GM21423 (cell line): ENCODE results near the gene CYP27C1.
"Not testable (repeated sequence)": the region's sequence is repeated elsewhere in the genome, so short reads cannot be mapped to it uniquely, and the experiment has no call there.

Experiments used
- ATAC-seq: cut with Tn5 transposase; IDR thresholded peaks from one replicate; pipeline ENCODE4 v1.9.1; 2021; ENCODE audit warnings: mild to moderate bottlenecking, moderate library complexity; ENCODE audit not compliant: unreplicated experiment

Gene CYP27C1, protein sequence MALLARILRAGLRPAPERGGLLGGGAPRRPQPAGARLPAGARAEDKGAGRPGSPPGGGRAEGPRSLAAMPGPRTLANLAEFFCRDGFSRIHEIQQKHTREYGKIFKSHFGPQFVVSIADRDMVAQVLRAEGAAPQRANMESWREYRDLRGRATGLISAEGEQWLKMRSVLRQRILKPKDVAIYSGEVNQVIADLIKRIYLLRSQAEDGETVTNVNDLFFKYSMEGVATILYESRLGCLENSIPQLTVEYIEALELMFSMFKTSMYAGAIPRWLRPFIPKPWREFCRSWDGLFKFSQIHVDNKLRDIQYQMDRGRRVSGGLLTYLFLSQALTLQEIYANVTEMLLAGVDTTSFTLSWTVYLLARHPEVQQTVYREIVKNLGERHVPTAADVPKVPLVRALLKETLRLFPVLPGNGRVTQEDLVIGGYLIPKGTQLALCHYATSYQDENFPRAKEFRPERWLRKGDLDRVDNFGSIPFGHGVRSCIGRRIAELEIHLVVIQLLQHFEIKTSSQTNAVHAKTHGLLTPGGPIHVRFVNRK

DNA sequence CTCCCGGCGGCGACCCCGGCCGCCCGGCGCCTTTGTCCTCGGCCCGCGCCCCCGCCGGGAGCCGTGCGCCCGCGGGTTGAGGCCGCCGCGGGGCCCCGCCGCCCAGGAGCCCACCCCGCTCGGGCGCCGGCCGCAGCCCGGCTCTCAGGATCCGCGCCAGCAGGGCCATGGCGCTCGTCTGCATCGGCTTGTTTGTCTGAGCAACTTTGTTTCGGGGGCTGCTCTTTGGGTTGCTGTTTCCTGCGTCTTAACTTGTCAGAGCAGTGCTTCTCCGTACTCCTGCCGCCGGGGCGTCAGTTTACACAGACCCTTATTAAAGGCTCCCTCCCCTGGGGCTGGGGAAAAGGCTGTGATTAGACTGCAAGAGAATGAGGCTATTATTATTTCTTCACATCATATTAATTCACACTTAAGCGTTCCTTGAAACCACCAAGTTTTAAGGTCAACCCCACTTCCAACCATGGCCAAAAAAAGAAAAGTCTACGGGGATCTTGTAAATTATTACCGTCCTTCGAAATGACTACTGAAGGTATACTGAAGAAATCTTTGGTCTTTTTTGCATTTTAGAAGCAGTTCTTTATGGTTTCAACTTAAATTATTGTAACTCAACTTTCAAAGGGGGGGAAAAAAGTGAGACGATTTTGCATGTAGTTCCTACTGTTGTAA, at the start of gene CYP27C1:
CYP27C1 (minus strand) TSS at position 198 of the 666 bp plus-strand sequence; CDS start at position 169, 29 bp downstream.
- no peak for ATAC-seq

DNA sequence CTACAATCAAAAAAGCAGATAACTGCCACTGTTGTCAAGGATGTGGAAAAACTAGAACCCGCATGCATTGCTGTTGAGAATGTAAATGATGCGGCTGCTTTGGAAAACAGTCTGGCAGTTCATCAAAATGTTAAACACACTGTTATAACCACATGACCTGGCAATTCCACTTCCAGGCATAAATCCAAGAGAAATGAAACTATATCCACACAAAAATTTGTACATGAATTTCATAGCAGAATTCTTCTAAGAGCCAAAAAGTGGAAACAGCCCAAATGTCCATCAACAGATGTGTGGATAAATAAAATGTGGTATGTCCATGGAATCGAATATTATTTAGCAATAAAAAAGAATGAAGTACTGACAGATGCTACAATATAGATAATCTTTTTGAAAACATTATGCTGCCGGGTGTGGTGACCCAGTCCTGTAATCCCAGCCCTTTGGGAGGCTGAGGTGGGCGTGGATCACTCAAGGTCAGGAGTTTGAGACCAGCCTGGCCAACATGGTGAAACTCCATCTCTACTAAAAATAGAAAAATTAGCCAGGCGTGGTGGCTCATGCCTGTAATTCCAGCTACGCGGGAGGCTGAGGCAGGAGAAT, 41.8 kb upstream of the CYP27C1 start:
- no peak for ATAC-seq

GRCh38 chr2:127259355-127259754, 39.3 kb upstream of the CYP27C1 start:
- no peak for ATAC-seq

DNA sequence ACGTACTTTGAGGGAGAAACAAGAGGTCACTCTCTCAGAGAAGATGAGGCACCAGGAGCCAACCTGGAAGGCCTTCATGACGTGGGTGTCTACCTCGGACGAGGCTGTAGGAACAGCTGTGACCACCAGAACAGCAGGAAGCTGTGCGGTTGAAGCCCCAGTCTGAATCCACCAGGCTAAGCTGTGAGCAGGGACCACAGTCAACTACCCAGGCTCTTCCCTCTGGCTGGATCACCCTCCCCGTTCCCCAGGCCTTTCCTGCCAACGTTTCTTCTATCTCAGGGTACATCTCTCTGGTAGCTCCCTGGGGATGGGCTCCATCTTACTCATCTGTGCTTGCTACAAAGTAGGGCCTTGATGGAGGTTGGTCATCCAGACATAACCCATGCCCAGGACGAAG, 36.8 kb upstream of the CYP27C1 start:
- ATAC-seq, result no peak

DNA sequence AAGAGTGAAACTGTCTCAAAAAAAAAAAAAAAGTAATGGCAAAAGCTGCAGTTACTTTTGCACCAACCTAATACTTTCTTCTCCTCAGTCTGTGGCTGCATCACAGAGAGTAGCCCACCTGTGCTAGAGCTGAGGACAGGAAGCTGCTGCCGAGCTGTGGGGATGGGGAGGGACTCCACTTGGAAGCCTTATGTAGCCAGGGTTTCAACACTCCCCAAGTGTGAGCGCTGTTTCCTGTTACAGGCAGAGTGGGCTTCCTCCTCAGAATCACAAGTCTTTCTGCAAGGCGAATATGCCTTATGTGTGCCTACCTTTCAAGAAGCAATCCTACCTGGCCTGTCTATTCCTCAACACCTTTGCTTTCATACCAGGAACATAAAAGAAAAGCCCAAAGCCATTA, 36.3 kb upstream of the CYP27C1 start:
- ATAC-seq, result no peak

GRCh38 chr2:127255721-127256120, 35.6 kb upstream of the CYP27C1 start:
- ATAC-seq, result no peak

DNA sequence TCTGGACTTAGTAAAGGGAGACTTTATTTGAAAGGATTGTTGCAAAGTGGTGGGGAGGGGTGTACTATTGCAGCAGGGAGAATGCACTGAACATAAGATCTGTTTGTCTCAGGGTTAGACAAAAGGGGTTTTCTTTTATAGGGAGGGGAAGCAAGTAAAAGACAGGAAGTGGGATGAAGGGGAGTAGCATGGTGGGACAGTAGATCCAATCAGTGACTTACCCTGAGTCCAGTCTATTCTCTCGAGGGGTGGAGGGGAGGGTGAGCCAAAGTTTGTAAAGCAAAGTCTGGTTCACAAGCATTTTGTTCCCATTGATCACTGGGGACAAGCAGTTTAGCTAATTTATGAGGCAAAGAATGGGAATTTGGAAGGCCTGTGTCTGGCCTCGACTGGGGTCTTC, 35.0 kb upstream of the CYP27C1 start:
- ATAC-seq, result no peak

DNA sequence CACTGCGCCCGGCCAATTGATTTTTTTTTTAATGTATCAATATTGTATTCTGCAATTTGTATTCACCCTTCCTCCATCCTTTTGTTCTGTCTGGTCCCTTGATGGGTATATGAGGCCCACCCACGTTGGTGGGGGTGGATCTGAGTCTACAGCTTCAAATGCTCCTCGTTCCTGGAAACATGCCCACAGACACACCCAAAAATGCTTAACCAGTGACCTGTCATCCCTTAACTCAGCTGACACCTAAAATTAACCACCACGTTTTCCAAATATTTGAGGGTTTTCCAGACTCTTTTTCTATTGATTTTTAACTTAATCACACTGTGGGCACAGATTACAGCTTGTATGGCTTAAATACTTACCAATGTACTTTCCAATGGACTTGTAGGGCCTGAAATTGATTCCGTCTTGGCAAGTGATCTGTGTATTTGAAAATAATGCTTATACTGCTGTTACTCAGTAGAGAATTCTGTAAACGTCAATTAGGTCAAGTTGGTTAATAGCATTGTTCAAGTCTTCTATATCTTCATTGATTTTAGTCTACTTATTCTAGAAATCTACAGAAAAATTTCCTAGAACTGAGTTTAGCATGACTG, 34.4 kb upstream of the CYP27C1 start:
- no peak for ATAC-seq

GRCh38 chr2:127241184-127241583, 21.1 kb upstream of the CYP27C1 start:
- ATAC-seq, result not testable (repeated sequence)

- no peak for ATAC-seq
Measured at GRCh38 chr2:127239395-127239794, 19.3 kb upstream of the CYP27C1 start.

DNA sequence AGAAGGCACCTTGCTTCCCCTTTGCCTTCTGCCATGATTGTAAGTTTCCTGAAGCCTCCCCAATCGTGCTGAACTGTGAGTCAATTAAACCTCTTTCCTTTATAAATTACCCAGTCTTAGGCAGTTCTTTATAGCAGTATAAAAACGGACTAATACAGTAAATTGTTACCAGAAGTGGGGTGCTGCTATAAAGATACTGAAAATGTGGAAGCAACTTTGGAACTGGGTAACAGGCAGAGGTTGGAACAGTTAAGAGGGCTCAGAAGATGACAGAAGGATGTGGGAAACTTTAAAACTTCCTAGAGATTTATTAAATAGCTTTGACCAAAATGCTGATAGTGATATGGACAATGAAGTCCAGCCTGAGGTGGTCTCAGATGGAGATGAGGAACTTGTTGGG, 17.7 kb upstream of the CYP27C1 start:
- not testable (repeated sequence) for ATAC-seq

DNA sequence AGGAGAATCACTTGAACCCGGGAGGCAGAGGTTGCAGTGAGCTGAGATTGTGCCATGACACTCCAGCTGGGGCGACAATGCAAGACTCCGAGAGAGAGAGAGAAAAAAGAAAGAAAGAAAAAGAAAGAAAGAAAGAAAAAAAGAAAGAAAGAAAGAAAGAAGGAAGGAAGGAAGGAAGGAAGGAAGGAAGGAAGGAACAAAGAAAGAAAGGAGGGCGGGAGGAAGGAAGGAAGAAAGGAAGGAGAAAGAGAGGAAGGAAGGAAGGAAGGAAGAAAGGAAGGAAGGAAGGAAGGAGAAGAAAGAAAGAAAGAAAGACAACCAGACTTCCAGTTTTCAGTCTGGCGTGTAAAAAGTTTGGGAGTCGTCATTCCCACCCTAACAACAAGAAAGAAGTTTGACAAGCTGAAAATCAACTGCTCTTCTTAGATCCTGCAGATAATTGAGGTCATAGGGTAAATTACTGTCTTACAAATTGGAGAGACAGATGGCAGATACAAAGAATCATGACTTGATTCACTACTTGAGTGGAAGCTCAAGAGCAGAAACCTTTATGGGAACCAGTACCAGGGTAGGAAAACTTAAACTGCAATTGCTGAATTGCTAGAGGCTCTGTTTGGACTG, 15.1 kb upstream of the CYP27C1 start:
- no peak for ATAC-seq

DNA sequence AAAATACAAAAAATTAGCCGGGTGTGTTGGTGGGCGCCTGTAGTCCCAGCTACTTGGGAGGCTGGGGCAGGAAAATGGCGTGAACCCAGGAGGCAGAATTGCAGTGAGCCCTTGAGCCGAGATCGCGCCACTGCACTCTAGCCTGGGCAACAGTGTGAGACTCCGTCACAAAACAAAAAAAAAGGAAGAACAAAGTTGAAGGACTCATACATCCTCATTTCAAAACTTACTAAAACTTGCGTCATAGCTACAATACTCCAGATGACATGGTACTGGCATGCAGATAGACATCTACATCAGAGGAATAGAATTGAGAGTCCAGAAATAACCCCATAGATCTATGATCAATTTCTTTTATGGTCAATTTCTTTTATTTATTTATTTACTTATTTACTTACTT, 13.6 kb upstream of the CYP27C1 start:
- no peak for ATAC-seq

DNA sequence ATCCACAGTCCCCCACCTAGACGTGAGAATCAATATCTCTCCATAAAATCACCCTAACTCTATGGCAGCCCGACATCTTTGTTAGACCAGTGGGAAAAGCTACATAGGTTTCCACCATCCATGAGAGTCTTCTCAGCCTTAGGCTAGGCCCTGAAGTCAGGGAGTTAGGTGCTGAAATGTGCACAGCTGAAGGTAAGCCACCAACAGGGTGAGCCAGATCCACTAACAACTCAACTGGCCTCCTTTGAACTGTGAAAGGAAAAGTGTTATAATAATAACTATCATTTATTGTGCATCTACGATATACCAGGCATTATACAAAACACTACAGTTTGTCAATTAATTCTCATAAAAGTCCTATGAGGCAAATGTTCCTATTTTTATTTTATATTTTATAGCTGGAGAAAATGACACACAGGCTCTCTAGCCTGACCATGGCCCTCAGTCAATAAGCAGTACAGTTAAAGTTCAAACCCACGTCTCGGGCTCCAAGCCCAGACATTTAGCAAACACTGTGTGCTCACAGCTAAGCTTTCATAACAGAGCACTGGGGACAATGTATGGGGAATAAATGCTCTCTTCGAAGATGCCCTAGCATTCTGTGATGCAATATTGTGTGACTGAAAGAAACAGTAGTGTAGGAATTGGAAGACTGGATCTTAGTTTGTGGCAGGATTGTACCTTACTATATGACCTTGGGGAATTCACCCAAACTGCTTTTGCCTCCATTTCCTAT, 11.2 kb upstream of the CYP27C1 start:
- no peak for ATAC-seq

- no peak for ATAC-seq
Measured at GRCh38 chr2:127229555-127229954, 9.5 kb upstream of the CYP27C1 start.

DNA sequence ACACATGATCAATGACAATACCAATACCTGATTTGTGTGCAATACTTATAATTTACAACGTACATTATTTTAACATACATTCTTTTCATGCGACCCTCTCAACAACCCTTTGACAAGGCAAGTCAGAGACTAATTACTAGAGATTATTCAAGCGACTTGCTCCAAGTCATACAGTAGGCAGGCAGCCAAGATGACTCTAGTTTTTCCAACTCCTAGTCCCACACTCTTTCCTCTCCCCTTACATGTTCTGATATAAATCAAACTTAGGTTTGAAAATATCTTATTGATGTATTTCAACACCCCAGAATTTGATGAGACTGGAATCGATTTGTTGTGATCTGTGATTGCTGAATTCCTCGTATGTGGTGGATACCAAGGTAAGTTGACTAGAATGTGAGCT, 8.0 kb upstream of the CYP27C1 start:
- ATAC-seq, result no peak

GRCh38 chr2:127227264-127227660, 7.2 kb upstream of the CYP27C1 start:
- not testable (repeated sequence) for ATAC-seq

- ATAC-seq, result peak; percentile 71
Measured at GRCh38 chr2:127226520-127227263, 6.6 kb upstream of the CYP27C1 start.

DNA sequence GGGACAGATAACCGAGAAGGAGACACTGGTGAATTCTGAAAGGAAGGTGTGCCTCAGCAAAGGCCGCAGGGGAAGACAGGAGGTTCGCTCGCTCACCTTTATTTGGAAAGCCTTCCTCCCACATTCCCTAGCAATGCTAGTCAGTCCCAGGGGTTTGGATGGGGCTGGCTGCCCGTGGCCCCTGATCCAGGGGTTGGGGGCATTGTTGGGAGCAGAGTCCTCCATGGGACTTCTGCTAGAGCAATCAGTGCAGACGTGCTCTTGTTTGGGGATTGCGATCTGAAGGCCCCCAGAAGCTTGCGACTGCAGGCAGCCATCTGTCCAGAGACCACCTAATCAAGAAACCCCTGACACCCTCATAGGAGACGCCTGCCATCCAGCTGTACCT, 6.0 kb upstream of the CYP27C1 start:
- peak; percentile 16 for ATAC-seq
